Stimulated activated CD4-positive, alpha-beta T cell treated with anti-CD3 and anti-CD28 coated beads, Interleukin-15, amount 100 ng/mL, for 1 hour (primary cell): ENCODE data around the gene PPP2R5E.
A peak's percentile ranks its signal among the peaks of the same experiment; 100 is the strongest.

Source experiments
- DNase-seq, 2 donors: peaks; one replicate each; pipeline ENCODE4 v3.0.0-alpha.2; 2020; ENCODE audit warnings: low read depth in 1 of 2, low spot score in 1 of 2

PPP2R5E gene

GRCh38 chr14:63435204-63435603, 108.0 kb downstream of the PPP2R5E start:
- DNase-seq = no peak

GRCh38 chr14:63432888-63433552, 110.2 kb downstream of the PPP2R5E start:
- DNase-seq = no peak

- DNase-seq = no peak
Observed at GRCh38 chr14:63432228-63432627, 110.9 kb downstream of the PPP2R5E start.

- DNase-seq = no peak
Observed at GRCh38 chr14:63431466-63431865, 111.7 kb downstream of the PPP2R5E start.

GRCh38 chr14:63428486-63428885, 114.7 kb downstream of the PPP2R5E start:
- no peak for DNase-seq

- no peak for DNase-seq
Observed at GRCh38 chr14:63426838-63427352, 116.3 kb downstream of the PPP2R5E start.

- DNase-seq = no peak
Observed at GRCh38 chr14:63423889-63424288, 119.3 kb downstream of the PPP2R5E start.

- DNase-seq = no peak
Observed at GRCh38 chr14:63423381-63423780, 119.8 kb downstream of the PPP2R5E start.

- no peak for DNase-seq
Observed at GRCh38 chr14:63421919-63422318, 121.3 kb downstream of the PPP2R5E start.

- DNase-seq = no peak
Observed at GRCh38 chr14:63421226-63421625, 122.0 kb downstream of the PPP2R5E start.

- DNase-seq = no peak
Observed at GRCh38 chr14:63418020-63418419, 125.2 kb downstream of the PPP2R5E start.

GRCh38 chr14:63413009-63413408, 130.2 kb downstream of the PPP2R5E start:
- no peak for DNase-seq

- DNase-seq = no peak
Observed at GRCh38 chr14:63406333-63406732, 136.8 kb downstream of the PPP2R5E start.

- no peak for DNase-seq
Observed at GRCh38 chr14:63405715-63406114, 137.5 kb downstream of the PPP2R5E start.

GRCh38 chr14:63404906-63405305, 138.3 kb downstream of the PPP2R5E start:
- no peak for DNase-seq

- DNase-seq = no peak
Observed at GRCh38 chr14:63401646-63402045, 141.5 kb downstream of the PPP2R5E start.

GRCh38 chr14:63398952-63399351, 144.2 kb downstream of the PPP2R5E start:
- no peak for DNase-seq

- no peak for DNase-seq
Observed at GRCh38 chr14:63394841-63395240, 148.3 kb downstream of the PPP2R5E start.

GRCh38 chr14:63394432-63394831, 148.7 kb downstream of the PPP2R5E start:
- no peak for DNase-seq

- no peak for DNase-seq
Observed at GRCh38 chr14:63393012-63393411, 150.2 kb downstream of the PPP2R5E start.

GRCh38 chr14:63392236-63392635, 150.9 kb downstream of the PPP2R5E start:
- DNase-seq = no peak

GRCh38 chr14:63388766-63389431, 154.3 kb downstream of the PPP2R5E start:
- peak in 1 of 2 donors; percentile 46 for DNase-seq

GRCh38 chr14:63387711-63388110, 155.5 kb downstream of the PPP2R5E start:
- DNase-seq = no peak
